Activated CD8-positive, alpha-beta T cell treated with anti-CD3 and anti-CD28 coated beads, Interleukin-2, amount 10 ng/mL, durations not matched to agents 7 days and 5 days (primary cell): ENCODE measurements around the gene MRPS18C. TPM values are rescaled to one million over a fixed set of nuclear protein-coding genes. Genes with fewer than 3 reads are reported as not detected.

Source experiments
- ATAC-seq: fragments of 150-1000 bp; cut with Tn5 transposase; one replicate; pipeline ENCODE4 v1.10.0; 2021; ENCODE audit warnings: moderate library complexity
- CTCF ChIA-PET: fragments of 350-600 bp; sonication (Branson Sonifier 250); formaldehyde crosslinking; loops from one replicate; lab custom pipeline; 2021; ENCODE audit warnings: antibody characterized with exemption; lab: Charles Lee
- POLR2A ChIA-PET: fragments of 350-600 bp; sonication (Branson Sonifier 250); formaldehyde crosslinking; loops from one replicate; lab custom pipeline; 2021; ENCODE audit warnings: antibody characterized with exemption; lab: Charles Lee
- DNase-seq: peaks from one replicate; pipeline ENCODE4 v3.0.0-alpha.2; 2020
- H3K27ac Mint-ChIP-seq: one replicate; pipeline ENCODE4 v1.8.0; 2021; ENCODE audit warnings: mild to moderate bottlenecking, mixed read lengths
- H3K27me3 Mint-ChIP-seq: one replicate; pipeline ENCODE4 v1.8.0; 2021; ENCODE audit warnings: low read depth, mixed read lengths
- H3K36me3 Mint-ChIP-seq: one replicate; pipeline ENCODE4 v1.8.0; 2021; ENCODE audit warnings: low read depth, mixed read lengths
- H3K4me1 Mint-ChIP-seq: one replicate; pipeline ENCODE4 v1.8.0; 2021; ENCODE audit warnings: low read depth, mixed read lengths
- H3K4me3 Mint-ChIP-seq: one replicate; pipeline ENCODE4 v1.8.0; 2021; ENCODE audit warnings: mild to moderate bottlenecking, mixed read lengths
- H3K9me3 Mint-ChIP-seq: one replicate; pipeline ENCODE4 v1.8.0; 2022; ENCODE audit warnings: mixed read lengths; ENCODE audit not compliant: insufficient read depth
- total RNA-seq, 2 experiments: library from RNA; stranded (reverse); gene quantifications; one replicate each; pipeline ENCODE4 v1.2.3, GENCODE V29; 2021

The MRPS18C gene
- 10 to 100 TPM; 69.7 to 72.1 TPM for total RNA-seq

DNA sequence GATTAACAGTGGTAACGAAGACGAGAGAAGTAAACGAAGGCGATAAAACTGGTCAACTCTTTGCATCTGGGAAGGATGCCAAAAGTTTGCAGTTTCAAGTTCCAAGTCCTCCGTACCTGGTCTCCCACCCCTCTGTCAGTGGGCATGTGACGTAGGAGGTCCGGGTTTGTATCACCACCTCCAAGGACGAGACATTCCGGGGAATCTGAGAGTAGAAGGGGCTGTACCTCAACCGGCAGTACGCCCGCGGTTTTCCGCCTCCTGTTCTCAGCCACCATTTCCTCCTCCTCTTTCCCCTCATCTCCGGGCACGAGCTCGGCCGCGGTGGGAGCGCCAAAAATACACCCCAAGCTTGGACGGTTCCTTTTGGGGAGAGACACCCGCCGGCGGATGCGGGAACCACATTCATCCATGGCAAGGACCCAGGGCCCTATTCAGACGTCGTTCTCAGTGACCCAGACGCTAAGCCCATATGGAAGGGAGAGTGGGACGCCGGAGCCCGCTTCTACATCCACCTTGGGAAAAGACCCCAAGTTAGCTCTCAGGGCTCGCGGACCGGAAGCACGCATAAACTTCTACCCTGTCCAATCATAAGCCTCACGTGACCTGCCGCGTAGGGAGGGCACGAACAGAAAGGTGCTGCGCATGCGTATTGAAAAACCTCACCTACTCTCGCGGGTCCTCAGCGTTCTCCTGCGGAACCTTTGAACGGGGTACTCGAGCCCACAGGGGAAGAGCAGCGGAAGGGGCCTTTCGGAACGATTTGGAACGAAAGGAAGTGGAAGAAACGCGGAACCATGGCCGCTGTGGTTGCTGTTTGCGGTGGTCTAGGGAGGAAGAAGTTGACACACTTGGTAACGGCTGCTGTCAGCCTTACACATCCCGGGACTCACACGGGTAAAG lies at the start of gene MRPS18C, which contains the start of gene HELQ:
TSS of gene MRPS18C (plus strand) at position 778 of the 903 bp plus-strand sequence. CDS start at position 798, 20 bp downstream.
TSS of gene HELQ (minus strand) at position 543 of the 903 bp plus-strand sequence. CDS start at position 413, 130 bp downstream.
- H3K27me3 Mint-ChIP-seq: no peaks in the 10 kb centered on the region
- ChIA-PET CTCF (interaction anchor here (0.8 to 2.4 kb wide), 8 partner anchors 67 to 603 kb away, joined by 3 to 7 read pairs (median 4); partner anchors contain the start of gene COQ2), POLR2A (interaction anchor here (0.5 to 2.8 kb wide), 11 partner anchors 11 to 574 kb away, joined by 3 to 23 read pairs (median 3); partner anchors contain the start of genes ABRAXAS1, COPS4 and COQ2)
- no peaks in the 10 kb centered on the region for H3K9me3 Mint-ChIP-seq
- ATAC-seq (peak; percentile 93), DNase-seq (peak; percentile 99)
- H3K4me1 Mint-ChIP-seq: peaks cover 45% of the 10 kb centered on the region
- H3K36me3 Mint-ChIP-seq: peaks cover 59% of the 10 kb centered on the region
- H3K4me3 Mint-ChIP-seq: peak within 1 kb of the TSS; percentile 100
- peak within 1 kb of the TSS; percentile 100 for H3K27ac Mint-ChIP-seq

DNA sequence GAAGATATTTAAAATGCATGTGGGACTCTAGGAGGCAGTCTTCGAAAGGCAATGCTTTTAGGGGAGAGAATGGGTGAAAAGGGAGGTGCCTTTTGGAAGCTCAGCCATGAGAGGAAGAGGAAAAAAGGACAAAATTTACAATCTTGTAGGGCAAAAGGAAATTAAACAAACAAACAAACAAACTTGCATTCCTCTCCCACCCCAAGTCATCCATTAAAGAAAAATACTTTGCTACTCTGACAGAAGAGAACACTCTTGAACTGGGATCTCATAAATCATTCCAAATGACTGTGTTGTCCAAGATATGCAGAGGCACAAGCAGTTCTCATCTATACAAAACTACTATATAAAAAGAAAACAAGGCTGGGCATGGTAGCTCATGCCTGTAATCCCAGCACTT lies 47.0 kb upstream of the MRPS18C start:
- H3K4me1 Mint-ChIP-seq: no peaks in the 10 kb centered on the region
- ChIA-PET CTCF (interaction anchor here (1.0 kb wide), 1 partner anchor 10 kb away, joined by 3 read pairs; no protein-coding TSS in a partner anchor), POLR2A (no interaction called here)
- H3K9me3 Mint-ChIP-seq: no peaks in the 10 kb centered on the region
- H3K36me3 Mint-ChIP-seq: peaks cover 29% of the 10 kb centered on the region
- H3K27me3 Mint-ChIP-seq: no peaks in the 10 kb centered on the region
- H3K4me3 Mint-ChIP-seq: no peak overlapping the region
- no peak overlapping the region for H3K27ac Mint-ChIP-seq
- DNase-seq: no peak
- ATAC-seq: no peak

DNA sequence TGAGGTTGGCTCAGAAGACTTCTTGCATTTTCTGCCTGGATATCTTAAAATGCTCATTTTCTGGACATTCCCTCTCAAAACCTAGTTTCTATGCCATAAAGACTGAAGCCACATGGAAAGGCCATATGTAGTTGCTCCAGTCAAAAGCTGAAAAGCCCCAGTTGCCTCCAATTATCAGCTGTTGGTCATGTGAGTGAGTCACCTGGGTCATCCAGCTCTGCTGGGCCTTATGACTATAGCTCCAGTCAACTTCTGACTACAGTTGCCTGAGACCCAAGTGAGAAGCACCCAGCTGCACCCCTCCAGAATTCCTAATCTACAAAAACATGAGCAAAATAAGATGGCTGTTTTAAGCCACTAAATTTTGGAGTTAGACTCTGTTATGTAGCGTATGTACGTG lies 42.2 kb upstream of the MRPS18C start:
- no peak for ATAC-seq

DNA sequence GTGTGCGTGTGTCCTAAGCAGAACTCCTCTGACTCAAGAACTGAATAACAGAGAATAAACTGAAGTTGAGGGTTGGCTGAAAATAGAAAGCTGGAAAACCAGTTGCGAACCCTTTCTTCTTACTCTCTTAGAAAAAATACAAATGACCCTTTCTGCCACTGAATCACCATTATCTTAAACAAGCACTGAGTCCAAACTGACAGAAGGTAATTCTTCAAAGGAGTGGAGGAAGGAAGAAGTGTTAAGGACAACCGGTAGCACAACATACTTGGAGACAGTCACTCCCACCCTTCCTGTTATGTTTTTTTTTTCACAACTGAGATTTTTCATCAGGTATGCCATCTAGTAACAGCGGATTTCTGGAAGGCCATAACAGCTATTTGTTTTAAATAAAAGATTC lies 38.3 kb upstream of the MRPS18C start:
- DNase-seq (no peak), ATAC-seq (no peak)
- no peaks in the 10 kb centered on the region for H3K9me3 Mint-ChIP-seq
- peak overlapping the region; percentile 30 for H3K27ac Mint-ChIP-seq
- ChIA-PET POLR2A (no interaction called here), CTCF (no interaction called here)
- H3K4me3 Mint-ChIP-seq: no peak overlapping the region
- H3K36me3 Mint-ChIP-seq: peaks cover 37% of the 10 kb centered on the region
- H3K27me3 Mint-ChIP-seq: no peaks in the 10 kb centered on the region
- no peaks in the 10 kb centered on the region for H3K4me1 Mint-ChIP-seq

More for the DNA sequence above, 42.2 kb upstream of the MRPS18C start:
- Mint-ChIP-seq H3K4me3 (no peak overlapping the region), H3K4me1 (no peaks in the 10 kb centered on the region), H3K27ac (no peak overlapping the region), H3K27me3 (no peaks in the 10 kb centered on the region), H3K36me3 (peaks cover 39% of the 10 kb centered on the region), H3K9me3 (no peaks in the 10 kb centered on the region)
- DNase-seq: no peak
- ChIA-PET POLR2A (interaction anchor here (0.8 to 0.9 kb wide), 2 partner anchors 9 kb away, joined by 3 to 4 read pairs; no protein-coding TSS in a partner anchor), CTCF (interaction anchor here (0.7 kb wide), 1 partner anchor 20 kb away, joined by 3 read pairs; no protein-coding TSS in a partner anchor)

DNA sequence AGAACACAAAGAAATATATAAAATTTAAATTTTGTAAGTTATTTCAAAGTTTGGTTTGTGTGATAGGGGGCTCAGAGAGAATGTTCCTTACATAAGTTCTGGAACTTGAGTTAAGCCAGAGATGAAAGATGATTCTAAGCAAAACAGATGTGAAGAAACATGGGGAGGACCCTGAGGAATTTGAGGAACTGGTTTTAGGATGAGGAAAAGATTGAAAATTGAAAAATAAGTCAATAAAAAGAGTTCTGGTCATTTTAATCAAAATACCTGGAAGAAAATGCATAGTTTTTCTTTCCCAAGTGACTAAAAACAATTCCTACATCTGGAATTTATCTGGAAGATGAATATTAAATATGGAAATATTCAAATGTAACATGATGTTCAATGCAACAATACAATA lies 37.6 kb upstream of the MRPS18C start:
- Mint-ChIP-seq H3K9me3 (no peaks in the 10 kb centered on the region), H3K27ac (no peak overlapping the region), H3K36me3 (peaks cover 36% of the 10 kb centered on the region), H3K27me3 (no peaks in the 10 kb centered on the region), H3K4me3 (no peak overlapping the region), H3K4me1 (no peaks in the 10 kb centered on the region)
- DNase-seq (no peak), ATAC-seq (no peak)
- ChIA-PET CTCF (interaction anchor here (2.0 kb wide), 1 partner anchor 56 kb away, joined by 5 read pairs; no protein-coding TSS in a partner anchor), POLR2A (no interaction called here)

DNA sequence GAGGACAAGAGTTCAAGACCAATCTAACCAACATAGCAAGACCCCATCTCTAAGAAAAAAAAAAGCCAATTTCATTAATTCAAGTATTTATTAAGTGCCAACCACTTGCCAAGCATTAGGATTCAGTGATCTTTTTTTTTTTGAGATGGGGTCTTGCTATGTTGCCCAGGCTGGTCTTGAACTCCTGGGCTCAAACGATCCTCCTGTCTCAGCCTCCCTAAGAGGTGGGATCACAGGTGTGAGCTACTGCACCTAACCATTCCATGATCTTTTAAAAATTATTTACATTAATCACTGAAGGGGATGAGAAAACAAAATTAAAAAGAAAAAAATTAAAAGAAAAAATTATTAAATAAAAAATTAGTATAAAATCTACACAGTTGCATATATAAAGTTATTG lies 24.7 kb upstream of the MRPS18C start:
- ATAC-seq (no peak), DNase-seq (no peak)
- POLR2A ChIA-PET: no interaction called here
- CTCF ChIA-PET: no interaction called here
- Mint-ChIP-seq H3K27ac (no peak overlapping the region), H3K4me1 (peaks cover 3% of the 10 kb centered on the region), H3K27me3 (no peaks in the 10 kb centered on the region), H3K4me3 (no peak overlapping the region), H3K36me3 (peaks cover 34% of the 10 kb centered on the region), H3K9me3 (no peaks in the 10 kb centered on the region)

DNA sequence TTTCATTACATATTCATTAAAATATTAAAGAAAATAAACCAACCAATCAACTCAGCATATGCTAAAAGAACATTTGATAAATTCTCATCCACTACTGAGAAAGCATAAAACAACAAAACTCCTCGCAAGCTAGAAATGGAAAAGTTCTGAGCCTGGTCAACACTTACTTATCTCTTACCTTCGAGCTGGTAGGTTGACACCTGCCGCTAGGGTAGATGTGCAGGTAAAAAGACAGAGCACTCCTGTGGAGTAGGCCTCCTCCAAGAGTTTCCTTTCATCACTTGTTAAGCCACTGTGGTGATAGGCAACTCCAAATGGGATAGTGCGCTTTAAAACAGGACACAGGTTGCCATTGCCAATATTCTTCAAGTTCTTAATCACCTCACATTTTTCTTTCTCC lies 19.2 kb upstream of the MRPS18C start:
- peaks cover 34% of the 10 kb centered on the region for H3K36me3 Mint-ChIP-seq
- no peak for ATAC-seq
- no peak for DNase-seq
- CTCF ChIA-PET: no interaction called here
- no peak overlapping the region for H3K27ac Mint-ChIP-seq
- no peaks in the 10 kb centered on the region for H3K4me1 Mint-ChIP-seq
- POLR2A ChIA-PET: interaction anchor here (0.7 kb wide), 1 partner anchor 66 kb away, joined by 3 read pairs; no protein-coding TSS in a partner anchor
- no peak overlapping the region for H3K4me3 Mint-ChIP-seq
- no peaks in the 10 kb centered on the region for H3K9me3 Mint-ChIP-seq
- no peaks in the 10 kb centered on the region for H3K27me3 Mint-ChIP-seq

DNA sequence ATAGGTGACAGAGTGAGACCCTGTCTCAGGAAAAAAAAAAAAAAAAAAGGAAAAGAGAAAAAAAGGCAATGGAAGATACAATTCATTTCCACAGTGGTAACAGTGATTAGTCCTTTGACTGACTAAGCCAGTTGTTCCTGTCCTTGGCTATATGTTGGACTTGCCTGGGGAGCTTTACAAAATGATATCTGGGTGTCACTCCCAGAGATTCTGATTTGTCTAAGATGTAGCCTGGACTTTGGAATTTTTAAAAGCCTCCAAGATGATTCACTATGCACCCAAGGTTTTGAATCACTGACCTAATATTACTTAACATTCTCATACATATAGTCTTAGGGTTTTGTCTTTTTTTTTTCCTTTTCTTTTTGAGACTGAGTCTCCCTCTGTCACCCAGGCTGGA lies 17.1 kb upstream of the MRPS18C start:
- peaks cover 39% of the 10 kb centered on the region for H3K36me3 Mint-ChIP-seq
- ChIA-PET CTCF (no interaction called here), POLR2A (no interaction called here)
- no peaks in the 10 kb centered on the region for H3K9me3 Mint-ChIP-seq
- H3K4me3 Mint-ChIP-seq: no peak overlapping the region
- no peaks in the 10 kb centered on the region for H3K27me3 Mint-ChIP-seq
- H3K4me1 Mint-ChIP-seq: no peaks in the 10 kb centered on the region
- DNase-seq: no peak
- ATAC-seq: no peak
- no peak overlapping the region for H3K27ac Mint-ChIP-seq

DNA sequence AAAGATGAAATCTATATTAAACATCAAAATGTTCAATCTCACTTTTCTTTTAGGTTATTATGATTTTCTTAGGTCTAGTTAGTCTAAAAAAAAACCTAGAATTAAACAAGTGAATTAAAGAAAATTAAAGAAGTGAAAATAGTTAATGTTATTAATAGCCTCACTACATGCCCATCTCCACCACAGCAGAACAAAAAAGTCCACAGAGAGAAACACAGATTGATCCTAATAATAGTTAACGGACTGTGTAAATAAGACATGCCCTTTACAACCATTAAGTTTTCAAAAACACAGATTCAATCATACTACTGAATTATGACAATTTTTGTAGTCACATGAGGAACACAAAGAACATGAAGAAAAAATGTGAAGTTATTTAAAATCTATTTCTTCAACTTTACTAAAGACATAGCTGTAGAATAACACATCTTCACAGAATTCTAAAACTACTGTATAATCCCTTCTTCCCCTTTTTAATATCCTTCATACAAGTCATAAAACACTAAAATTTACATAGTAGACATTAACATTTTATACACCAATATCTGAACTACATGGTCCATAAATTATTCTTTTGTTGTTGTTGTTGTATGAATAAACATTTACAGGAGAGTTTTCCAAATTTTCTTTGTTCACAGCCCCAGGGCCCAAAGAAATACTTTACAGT lies 15.6 kb upstream of the MRPS18C start:
- Mint-ChIP-seq H3K9me3 (no peaks in the 10 kb centered on the region), H3K4me3 (no peak overlapping the region), H3K27me3 (no peaks in the 10 kb centered on the region), H3K27ac (no peak overlapping the region), H3K36me3 (peaks cover 41% of the 10 kb centered on the region), H3K4me1 (no peaks in the 10 kb centered on the region)
- CTCF ChIA-PET: no interaction called here
- ATAC-seq (no peak), DNase-seq (no peak)
- POLR2A ChIA-PET: no interaction called here

DNA sequence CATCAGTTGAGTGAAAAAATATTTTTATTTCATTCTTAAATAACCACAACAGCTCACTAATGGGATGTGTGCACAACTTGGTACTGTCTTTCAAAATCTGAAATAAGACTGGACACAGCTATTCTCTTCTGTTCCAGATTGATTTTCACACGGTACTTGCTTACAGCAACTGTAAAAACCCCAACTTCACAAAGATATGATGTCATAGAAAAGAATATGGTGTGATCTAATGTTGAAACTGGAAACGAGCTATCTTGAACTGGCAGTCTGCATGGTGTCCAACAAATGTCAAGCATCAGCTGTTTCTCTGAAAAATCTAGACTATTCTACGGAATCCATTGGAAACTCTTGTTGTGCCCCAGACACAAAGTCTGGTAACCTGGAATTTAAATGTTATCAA lies 15.0 kb upstream of the MRPS18C start:
- POLR2A ChIA-PET: no interaction called here
- Mint-ChIP-seq H3K27ac (no peak overlapping the region), H3K36me3 (peaks cover 42% of the 10 kb centered on the region), H3K9me3 (no peaks in the 10 kb centered on the region), H3K4me1 (no peaks in the 10 kb centered on the region), H3K27me3 (no peaks in the 10 kb centered on the region), H3K4me3 (no peak overlapping the region)
- CTCF ChIA-PET: no interaction called here
- no peak for ATAC-seq
- no peak for DNase-seq

DNA sequence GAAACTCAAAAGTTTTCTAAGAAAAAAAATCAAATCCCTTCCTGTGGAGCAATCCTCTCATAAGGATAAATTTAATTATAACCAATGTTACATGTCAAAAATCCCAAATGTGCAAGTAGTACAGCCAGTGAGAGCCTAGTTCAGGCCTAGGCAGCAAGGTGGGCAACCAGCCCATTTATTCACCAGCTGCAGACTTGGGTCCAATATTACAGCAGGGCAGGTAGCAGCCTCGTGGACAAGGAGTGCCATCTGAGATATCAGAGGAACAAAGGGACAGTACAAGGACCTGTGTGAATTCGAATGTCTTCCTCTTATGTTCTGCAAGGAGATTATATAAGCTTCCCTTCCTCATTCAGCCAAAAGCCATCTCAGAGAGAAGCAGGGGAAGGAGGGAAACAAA lies 6.8 kb upstream of the MRPS18C start:
- POLR2A ChIA-PET: no interaction called here
- Mint-ChIP-seq H3K9me3 (no peaks in the 10 kb centered on the region), H3K36me3 (peaks cover 47% of the 10 kb centered on the region), H3K27me3 (no peaks in the 10 kb centered on the region), H3K4me3 (no peak overlapping the region), H3K4me1 (peaks cover 16% of the 10 kb centered on the region), H3K27ac (no peak overlapping the region)
- no peak for DNase-seq
- ATAC-seq: no peak
- CTCF ChIA-PET: no interaction called here
